GM12878 (cell line): ENCODE results near the gene IFITM2. TPM values are rescaled to one million over a fixed set of nuclear protein-coding genes. Genes with fewer than 3 reads are reported as not detected.

ENCODE experiments used
- ATAC-seq: fragments of 200-7000 bp; cut with Tn5 transposase; 3 replicates; pipeline ENCODE4 v1.9.1; 2020; ENCODE audit warnings: mild to moderate bottlenecking, moderate library complexity
- BruUV-seq: library from RNA; stranded (reverse); fragments of 400-500 nt; replicated peaks from 2 replicates; lab custom pipeline; 2021; lab: Mats Ljungman, UMichigan
- CTCF ChIA-PET: fragments of 300-600 bp; sonication (Branson Sonifier 250); formaldehyde crosslinking; extraction: SDS; loops from one replicate; lab custom pipeline; 2021; ENCODE audit warnings: inconsistent platforms; lab: Yijun Ruan, JAX
- POLR2A ChIA-PET: fragments of 350-600 bp; formaldehyde crosslinking; extraction: SDS; loops from one replicate; lab custom pipeline; 2021; ENCODE audit warnings: inconsistent platforms; lab: Charles Lee
- RAD21 ChIA-PET: fragments of 300-600 bp; sonication (Branson Sonifier 250); formaldehyde crosslinking; loops from one replicate; lab custom pipeline; 2023; ENCODE audit warnings: antibody characterized with exemption; ENCODE audit not compliant: unreplicated experiment; lab: Charles Lee
- SMC1A ChIA-PET: fragments of 300-600 bp; sonication (Branson Sonifier 250); formaldehyde crosslinking; loops from one replicate; lab custom pipeline; 2023; ENCODE audit not compliant: unreplicated experiment, uncharacterized antibody; lab: Charles Lee
- DNase-seq: peaks from one replicate; pipeline ENCODE4 v3.0.0-alpha.2; 2011; ENCODE audit warnings: low read depth, low spot score
- FAIRE-seq: peaks from 3 replicates; lab custom pipeline; 2011; peaks lifted over from hg19 to GRCh38; lab: Jason Lieb, UNC
- H2AFZ ChIP-seq: 2 replicates; pipeline ENCODE4 v1.6.0; 2011; ENCODE audit warnings: low read depth, low read length, control low read depth; ENCODE audit not compliant: control insufficient read depth
- H3K27ac ChIP-seq: 2 replicates; pipeline ENCODE4 v1.5.1; 2011; ENCODE audit warnings: control low read depth; ENCODE audit not compliant: control insufficient read depth, insufficient read depth
- H3K27me3 ChIP-seq, 2 experiments: replicated peaks in 1 of 2; 2 replicates each; pipeline versions ENCODE4 v1.6.0 to v1.6.1; 2011; ENCODE audit warnings: low read length in 1 of 2; ENCODE audit not compliant: control insufficient read depth in 2 of 2, insufficient read depth in 2 of 2
- H3K36me3 ChIP-seq, 2 experiments: 2 replicates each; pipeline ENCODE4 v1.5.1; 2011; ENCODE audit warnings: low read length in 1 of 2; ENCODE audit not compliant: control insufficient read depth in 2 of 2, insufficient read depth in 2 of 2
- H3K4me1 ChIP-seq: 2 replicates; pipeline ENCODE4 v1.6.1; 2011; ENCODE audit warnings: mild to moderate bottlenecking, low read length, moderate library complexity, mixed read lengths; ENCODE audit not compliant: control insufficient read depth, insufficient read depth
- H3K4me2 ChIP-seq: 2 replicates; pipeline ENCODE4 v1.6.0; 2011; ENCODE audit warnings: control low read depth; ENCODE audit not compliant: control insufficient read depth, insufficient read depth
- H3K4me3 ChIP-seq: fragments of 200-600 bp; sonication (generic); 2 replicates; pipeline ENCODE4 v1.5.1; 2016
- H3K79me2 ChIP-seq: 2 replicates; pipeline ENCODE4 v1.6.0; 2011; ENCODE audit warnings: low read length; ENCODE audit not compliant: control insufficient read depth, insufficient read depth
- H3K9ac ChIP-seq: 2 replicates; pipeline ENCODE4 v1.8.0; 2011; ENCODE audit warnings: low read length, control low read depth, mixed read lengths; ENCODE audit not compliant: control insufficient read depth, insufficient read depth
- H3K9me3 ChIP-seq: replicated peaks from 3 replicates; pipeline ENCODE4 v1.5.1; 2011; ENCODE audit warnings: mild to moderate bottlenecking, low read length; ENCODE audit not compliant: control insufficient read depth, insufficient read depth
- H4K20me1 ChIP-seq: 2 replicates; pipeline ENCODE4 v1.6.0; 2011; ENCODE audit not compliant: control insufficient read depth, insufficient read depth
- ATF7 ChIP-seq: fragments of 450-650 bp; IDR thresholded peaks from 2 replicates; pipeline ENCODE4 v1.6.1; 2016; ENCODE audit warnings: low read depth, mild to moderate bottlenecking
- E4F1 ChIP-seq: fragments of 450-650 bp; IDR thresholded peaks from 2 replicates; pipeline ENCODE4 v1.6.1; 2018; ENCODE audit warnings: borderline replicate concordance, mild to moderate bottlenecking; ENCODE audit not compliant: partially characterized antibody
- FOXM1 ChIP-seq: IDR thresholded peaks from 2 replicates; pipeline ENCODE4 v1.6.1; 2012; ENCODE audit warnings: low read depth, mild to moderate bottlenecking, inconsistent platforms, low read length, moderate library complexity
- GABPA ChIP-seq: IDR thresholded peaks from 2 replicates; pipeline ENCODE4 v1.6.1; 2014; ENCODE audit warnings: antibody characterized with exemption, low read depth, mild to moderate bottlenecking, inconsistent platforms
- IRF4 ChIP-seq: IDR thresholded peaks from 2 replicates; pipeline ENCODE4 v1.6.1; 2011; ENCODE audit warnings: low read depth, low read length
- MEF2B ChIP-seq: fragments of 450-650 bp; IDR thresholded peaks from 2 replicates; pipeline ENCODE4 v1.6.1; 2018; ENCODE audit warnings: mild to moderate bottlenecking, moderate library complexity; ENCODE audit not compliant: partially characterized antibody, poor library complexity, severe bottlenecking
- MTA3 ChIP-seq: IDR thresholded peaks from 2 replicates; pipeline ENCODE4 v1.6.1; 2012; ENCODE audit warnings: low read length, inconsistent platforms, borderline replicate concordance
- NBN ChIP-seq: fragments of 450-650 bp; IDR thresholded peaks from 2 replicates; pipeline ENCODE4 v1.6.1; 2016
- NR2F1 ChIP-seq: fragments of 450-650 bp; conservative IDR thresholded peaks from 2 replicates; pipeline ENCODE4 v1.6.1; 2017; ENCODE audit warnings: mild to moderate bottlenecking
- PAX5 ChIP-seq: IDR thresholded peaks from 2 replicates; pipeline ENCODE4 v1.6.1; 2011; ENCODE audit warnings: low read depth, low read length, borderline replicate concordance
- PBX3 ChIP-seq: IDR thresholded peaks from 2 replicates; pipeline ENCODE4 v1.6.1; 2011; ENCODE audit warnings: mild to moderate bottlenecking, low read depth, low read length, moderate library complexity; ENCODE audit not compliant: insufficient replicate concordance
- RFX5 ChIP-seq: IDR thresholded peaks from 2 replicates; pipeline ENCODE4 v1.6.1; 2011; ENCODE audit warnings: low read depth, low read length, improper control_type of control experiment
- TCF12 ChIP-seq: IDR thresholded peaks from 2 replicates; pipeline ENCODE4 v1.6.1; 2011; ENCODE audit warnings: low read depth, mild to moderate bottlenecking, low read length
- ZNF207 ChIP-seq: fragments of 450-650 bp; IDR thresholded peaks from 2 replicates; pipeline ENCODE4 v1.6.1; 2014; ENCODE audit warnings: antibody characterized with exemption, mild to moderate bottlenecking, borderline replicate concordance
- ZNF384 ChIP-seq: IDR thresholded peaks from 2 replicates; pipeline ENCODE4 v1.6.1; 2012; ENCODE audit warnings: low read depth, mild to moderate bottlenecking, low read length, improper control_type of control experiment, borderline replicate concordance
- WGBS: methylation state at CpG from one replicate; pipeline ENCODE4 v1.1.6; 2016; ENCODE audit warnings: low lambda C conversion rate; ENCODE audit not compliant: insufficient replicate concordance, insufficient coverage; ENCODE audit errors: missing lambda C conversion rate; 5-methylcytosine and 5-hydroxymethylcytosine counted together
- in situ Hi-C: fragments of 300-500 bp; cut with MboI; formaldehyde crosslinking; loops from 9 replicates; pipeline ENCODE4 v1.14.3; 2018; ENCODE audit warnings: mixed read lengths
- intact Hi-C: fragments of 100-400 bp; cut with micrococcal nuclease; formaldehyde crosslinking; loops from one replicate; pipeline ENCODE4 v1.14.2; 2022; ENCODE audit not compliant: unreplicated experiment
- polyA plus RNA-seq, 11 experiments: library from polyadenylated mRNA; depleted of rRNA in 4 of 11; unstranded in 6 of 11; stranded (reverse) in 5 of 11; fragments of >200 nt; fragmentation: Nextera tagmentation in 4 of 11; fragmentation: Illumina TruSeq in 1 of 11; extraction: Ambion mirVana in 4 of 11; extraction: Trizol in 1 of 11; gene quantifications; 1 replicate in 1 of 11; 2 replicates in 10 of 11; pipeline versions ENCODE4 v1.2.1 to v1.2.3, GENCODE V29; 2011 to 2016; ENCODE audit warnings: inconsistent platforms in 2 of 11, missing spikeins in 2 of 11, low read depth in 1 of 11
- total RNA-seq, 4 experiments: library from RNA; depleted of rRNA in 3 of 4; stranded (reverse); fragments of >200 nt in 3 of 4; fragmentation: Illumina TruSeq in 1 of 4; extraction: Trizol in 1 of 4; gene quantifications; 2 replicates each; pipeline versions ENCODE4 v1.2.1 to v1.2.3, GENCODE V29; 2013 to 2021
- TF ChIP-seq, protein P1 (sequence below): fragments of 450-650 bp; IDR thresholded peaks from 2 replicates; pipeline ENCODE4 v1.6.1; 2017; ENCODE audit warnings: mild to moderate bottlenecking, moderate library complexity
- TF ChIP-seq, protein P2 (sequence below): IDR thresholded peaks from 2 replicates; pipeline ENCODE4 v1.6.1; 2011; ENCODE audit warnings: borderline replicate concordance, low read depth, mild to moderate bottlenecking, moderate library complexity, mixed read lengths, low read length; ENCODE audit not compliant: insufficient read depth; ENCODE audit errors: extremely low read length

The IFITM2 gene
- total and polyA plus RNA-seq, 10 of the 15 experiments (the other 5 are each of a cell fraction or from before 2014, with no cell fraction given), result 116 to 3,672 (median 724) TPM

- SMC1A ChIA-PET, result interaction anchor here (1.6 kb wide), 1 partner anchor 22 kb away, joined by 4 read pairs; the partner anchor contains the start of gene PSMD13
- WGBS, result 45% methylated on average over 10 of the region's 10 CpGs
- TF ChIP-seq E4F1 (no peak), TCF12 (no peak), GABPA (no peak), ATF7 (no peak), PAX5 (no peak), ZNF384 (no peak), PBX3 (no peak), RFX5 (no peak), NR2F1 (no peak), MEF2B (no peak), NBN (no peak), FOXM1 (no peak), MTA3 (no peak), IRF4 (no peak), ZNF207 (no peak)
- TF ChIP-seq, protein P1, sequence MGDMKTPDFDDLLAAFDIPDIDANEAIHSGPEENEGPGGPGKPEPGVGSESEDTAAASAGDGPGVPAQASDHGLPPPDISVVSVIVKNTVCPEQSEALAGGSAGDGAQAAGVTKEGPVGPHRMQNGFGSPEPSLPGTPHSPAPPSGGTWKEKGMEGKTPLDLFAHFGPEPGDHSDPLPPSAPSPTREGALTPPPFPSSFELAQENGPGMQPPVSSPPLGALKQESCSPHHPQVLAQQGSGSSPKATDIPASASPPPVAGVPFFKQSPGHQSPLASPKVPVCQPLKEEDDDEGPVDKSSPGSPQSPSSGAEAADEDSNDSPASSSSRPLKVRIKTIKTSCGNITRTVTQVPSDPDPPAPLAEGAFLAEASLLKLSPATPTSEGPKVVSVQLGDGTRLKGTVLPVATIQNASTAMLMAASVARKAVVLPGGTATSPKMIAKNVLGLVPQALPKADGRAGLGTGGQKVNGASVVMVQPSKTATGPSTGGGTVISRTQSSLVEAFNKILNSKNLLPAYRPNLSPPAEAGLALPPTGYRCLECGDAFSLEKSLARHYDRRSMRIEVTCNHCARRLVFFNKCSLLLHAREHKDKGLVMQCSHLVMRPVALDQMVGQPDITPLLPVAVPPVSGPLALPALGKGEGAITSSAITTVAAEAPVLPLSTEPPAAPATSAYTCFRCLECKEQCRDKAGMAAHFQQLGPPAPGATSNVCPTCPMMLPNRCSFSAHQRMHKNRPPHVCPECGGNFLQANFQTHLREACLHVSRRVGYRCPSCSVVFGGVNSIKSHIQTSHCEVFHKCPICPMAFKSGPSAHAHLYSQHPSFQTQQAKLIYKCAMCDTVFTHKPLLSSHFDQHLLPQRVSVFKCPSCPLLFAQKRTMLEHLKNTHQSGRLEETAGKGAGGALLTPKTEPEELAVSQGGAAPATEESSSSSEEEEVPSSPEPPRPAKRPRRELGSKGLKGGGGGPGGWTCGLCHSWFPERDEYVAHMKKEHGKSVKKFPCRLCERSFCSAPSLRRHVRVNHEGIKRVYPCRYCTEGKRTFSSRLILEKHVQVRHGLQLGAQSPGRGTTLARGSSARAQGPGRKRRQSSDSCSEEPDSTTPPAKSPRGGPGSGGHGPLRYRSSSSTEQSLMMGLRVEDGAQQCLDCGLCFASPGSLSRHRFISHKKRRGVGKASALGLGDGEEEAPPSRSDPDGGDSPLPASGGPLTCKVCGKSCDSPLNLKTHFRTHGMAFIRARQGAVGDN, result no peak
- TF ChIP-seq, protein P2, sequence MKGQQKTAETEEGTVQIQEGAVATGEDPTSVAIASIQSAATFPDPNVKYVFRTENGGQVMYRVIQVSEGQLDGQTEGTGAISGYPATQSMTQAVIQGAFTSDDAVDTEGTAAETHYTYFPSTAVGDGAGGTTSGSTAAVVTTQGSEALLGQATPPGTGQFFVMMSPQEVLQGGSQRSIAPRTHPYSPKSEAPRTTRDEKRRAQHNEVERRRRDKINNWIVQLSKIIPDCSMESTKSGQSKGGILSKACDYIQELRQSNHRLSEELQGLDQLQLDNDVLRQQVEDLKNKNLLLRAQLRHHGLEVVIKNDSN, result no peak
Measured at GRCh38 chr11:259413-259812, 48.2 kb upstream of the IFITM2 start.

More at GRCh38 chr11:259413-259812, 48.2 kb upstream of the IFITM2 start:
- intact Hi-C loops (no loop called here), in situ Hi-C loops (no loop called here)
- ATAC-seq (no peak), FAIRE-seq (no peak), DNase-seq (no peak)
- RAD21 ChIA-PET, result interaction anchor here (0.5 kb wide), 1 partner anchor 370 kb away, joined by 3 read pairs; no protein-coding TSS in a partner anchor
- H2AFZ ChIP-seq, result no peak overlapping the region
- no peak overlapping the region for H3K9ac ChIP-seq
- CTCF ChIA-PET, result interaction anchor here (1.5 to 3.6 kb wide), 2 partner anchors 9 to 22 kb away, joined by 7 to 25 read pairs; no protein-coding TSS in a partner anchor
- H3K27me3 ChIP-seq, result no peaks in the 10 kb centered on the region
- no peaks in the 10 kb centered on the region for H4K20me1 ChIP-seq
- H3K36me3 ChIP-seq, result no peaks in the 10 kb centered on the region
- H3K4me3 ChIP-seq, result no peak overlapping the region
- H3K79me2 ChIP-seq, result no peaks in the 10 kb centered on the region
- POLR2A ChIA-PET, result interaction anchor here (1.1 kb wide), 1 partner anchor 52 kb away, joined by 3 read pairs; the partner anchor contains the start of genes BET1L and RIC8A
- H3K4me1 ChIP-seq, result peaks cover 13% of the 10 kb centered on the region
- no TSS peak for BruUV-seq
- H3K4me2 ChIP-seq, result no peak overlapping the region
- H3K27ac ChIP-seq, result no peak overlapping the region
- peaks cover 2% of the 10 kb centered on the region; the same call in 2 of the 3 replicates for H3K9me3 ChIP-seq
